Endothelial cell of umbilical vein (primary cell): ENCODE data around the gene FLRT2. TPM values are rescaled to one million over a fixed set of nuclear protein-coding genes. Genes with fewer than 3 reads are reported as not detected.

ENCODE experiments used
- BruUV-seq: library from RNA; stranded (reverse); fragments of 400-500 nt; replicated peaks from 2 replicates; lab custom pipeline; 2021; lab: Mats Ljungman, UMichigan
- CTCF ChIA-PET: fragments of 300-600, 350-600 bp; sonication (Branson Sonifier 250); formaldehyde crosslinking; loops from one replicate; lab custom pipeline; 2021; ENCODE audit warnings: antibody characterized with exemption, inconsistent platforms; lab: Charles Lee
- POLR2A ChIA-PET: fragments of 300-600, 350-600 bp; sonication (Branson Sonifier 250); formaldehyde crosslinking; loops from one replicate; lab custom pipeline; 2021; ENCODE audit warnings: antibody characterized with exemption, inconsistent platforms; lab: Charles Lee
- DNase-seq: peaks from one replicate; pipeline ENCODE4 v3.0.0-alpha.2; 2011; ENCODE audit warnings: low read depth, low spot score
- FAIRE-seq: peaks from 2 replicates; lab custom pipeline; 2011; peaks lifted over from hg19 to GRCh38; lab: Jason Lieb, UNC
- H2AFZ ChIP-seq: 2 replicates; pipeline ENCODE4 v1.6.0; 2012; ENCODE audit warnings: low read depth, low read length, control low read depth, inconsistent platforms
- H3K27ac ChIP-seq: 2 replicates; pipeline ENCODE4 v1.5.1; 2011; ENCODE audit warnings: low read depth, mild to moderate bottlenecking, control low read depth, low read length, moderate library complexity; ENCODE audit not compliant: insufficient read depth
- H3K27me3 ChIP-seq, 2 experiments: 2 replicates each; pipeline versions ENCODE4 v1.6.0 to v1.6.1; 2011; ENCODE audit warnings: low read length in 2 of 2, mixed read lengths in 1 of 2; ENCODE audit not compliant: control insufficient read depth in 2 of 2, insufficient read depth in 2 of 2
- H3K36me3 ChIP-seq, 2 experiments: 2 replicates in 1 of 2; 3 replicates in 1 of 2; pipeline ENCODE4 v1.5.1; 2011; ENCODE audit warnings: low read length in 2 of 2, mild to moderate bottlenecking in 1 of 2, moderate library complexity in 1 of 2; ENCODE audit not compliant: control insufficient read depth in 2 of 2, insufficient read depth in 2 of 2; ENCODE audit errors: extremely low read depth in 1 of 2
- H3K4me1 ChIP-seq: 3 replicates; pipeline ENCODE4 v1.5.1; 2011; ENCODE audit warnings: mild to moderate bottlenecking, low read length; ENCODE audit not compliant: control insufficient read depth, insufficient read depth; ENCODE audit errors: extremely low read depth
- H3K4me2 ChIP-seq: 2 replicates; pipeline ENCODE4 v1.6.1; 2011; ENCODE audit warnings: low read length, control low read depth, mixed read lengths; ENCODE audit not compliant: insufficient read depth
- H3K4me3 ChIP-seq, 3 experiments: fragments of 200-600 bp in 1 of 3; sonication (generic), shearing (Covaris generic) in 1 of 3; replicated peaks in 1 of 3; 2 replicates each; pipeline ENCODE4 v1.5.1; 2011 to 2016; ENCODE audit warnings: control low read depth in 3 of 3, low read length in 3 of 3, mild to moderate bottlenecking in 2 of 3, inconsistent platforms in 1 of 3, low read depth in 1 of 3, moderate library complexity in 1 of 3; ENCODE audit not compliant: insufficient read depth in 1 of 3
- H3K79me2 ChIP-seq: 2 replicates; pipeline ENCODE4 v1.6.0; 2012; ENCODE audit warnings: low read length, inconsistent platforms; ENCODE audit not compliant: control insufficient read depth, insufficient read depth
- H3K9ac ChIP-seq: replicated peaks from 2 replicates; pipeline ENCODE3; 2011; ENCODE audit warnings: low read length, control low read depth; ENCODE audit not compliant: insufficient read depth; ENCODE audit errors: extremely low read depth
- H3K9me1 ChIP-seq: replicated peaks from 3 replicates; pipeline ENCODE4 v1.6.0; 2011; ENCODE audit warnings: mild to moderate bottlenecking, low read length; ENCODE audit not compliant: control insufficient read depth, insufficient read depth; ENCODE audit errors: extremely low read depth
- H3K9me3 ChIP-seq: replicated peaks from 2 replicates; pipeline ENCODE4 v1.5.1; 2012; ENCODE audit warnings: low read length, inconsistent platforms; ENCODE audit not compliant: control insufficient read depth, insufficient read depth
- H4K20me1 ChIP-seq: replicated peaks from 2 replicates; pipeline ENCODE3; 2011; ENCODE audit warnings: mild to moderate bottlenecking, low read length; ENCODE audit not compliant: control insufficient read depth, insufficient read depth; ENCODE audit errors: extremely low read depth
- CTCF ChIP-seq, 2 donors: IDR thresholded peaks; 1 replicate in 1 of 2; 2 replicates in 1 of 2; pipeline ENCODE4 v1.5.1; 2011; ENCODE audit warnings: low read length in 2 of 2, mild to moderate bottlenecking in 2 of 2, moderate library complexity in 2 of 2, control low read depth in 1 of 2, inconsistent platforms in 1 of 2, low read depth in 1 of 2; ENCODE audit not compliant: insufficient read depth in 1 of 2; ENCODE audit errors: extremely low read depth in 1 of 2
- EZH2 ChIP-seq: IDR thresholded peaks from 2 replicates; pipeline ENCODE4 v1.6.1; 2012; ENCODE audit warnings: borderline replicate concordance, low read depth, mild to moderate bottlenecking, moderate library complexity, low read length, inconsistent platforms; ENCODE audit not compliant: severe bottlenecking
- FOS ChIP-seq: IDR thresholded peaks from 2 replicates; pipeline ENCODE4 v1.6.1; 2011; ENCODE audit warnings: mild to moderate bottlenecking, low read length, moderate library complexity, borderline replicate concordance; ENCODE audit not compliant: insufficient read depth
- GATA2 ChIP-seq: IDR thresholded peaks from 2 replicates; pipeline ENCODE4 v1.7.0; 2011; ENCODE audit warnings: low read depth, mild to moderate bottlenecking, moderate library complexity, mixed read lengths, low read length; ENCODE audit not compliant: insufficient read length, insufficient read depth
- JUN ChIP-seq: IDR thresholded peaks from 2 replicates; pipeline ENCODE4 v1.6.1; 2011; ENCODE audit warnings: borderline replicate concordance, low read depth; ENCODE audit not compliant: insufficient read length, insufficient read depth
- MAX ChIP-seq: IDR thresholded peaks from 2 replicates; pipeline ENCODE4 v1.6.1; 2011; ENCODE audit not compliant: insufficient read depth, insufficient read length
- MYC ChIP-seq: IDR thresholded peaks from one replicate; pipeline ENCODE4 v1.6.1; 2011; ENCODE audit warnings: mild to moderate bottlenecking, low read depth, low read length
- POLR2A ChIP-seq: IDR thresholded peaks from 2 replicates; pipeline ENCODE4 v1.6.1; 2012; ENCODE audit warnings: low read depth, mild to moderate bottlenecking, control low read depth, low read length
- POLR2AphosphoS5 ChIP-seq: IDR thresholded peaks from 2 replicates; pipeline ENCODE4 v1.6.1; 2012; ENCODE audit warnings: low read depth, mild to moderate bottlenecking, control low read depth, low read length, moderate library complexity; ENCODE audit not compliant: insufficient read depth
- dilution Hi-C: fragments of 300-500 bp; cut with MboI; formaldehyde crosslinking; loops from one replicate; pipeline ENCODE4 v1.15.0; 2019; ENCODE audit warnings: low sequenced_read_pairs; ENCODE audit not compliant: extremely low pct_ligation_motif_present
- intact Hi-C: fragments of 100-400 bp; cut with micrococcal nuclease; formaldehyde crosslinking; loops from one replicate; pipeline ENCODE4 v1.10.0; 2022
- polyA plus RNA-seq, 4 experiments: library from polyadenylated mRNA; depleted of rRNA in 3 of 4; stranded (reverse) in 3 of 4; unstranded in 1 of 4; fragments of >200 nt; gene quantifications; 2 replicates each; pipeline versions ENCODE4 v1.2.1 to v1.2.3, GENCODE V29; 2011 to 2012; ENCODE audit warnings: missing spikeins in 1 of 4
- total RNA-seq: library from RNA; stranded (reverse); gene quantifications from 2 replicates; pipeline ENCODE4 v1.2.3, GENCODE V29; 2021

The FLRT2 gene
- total and polyA plus RNA-seq, 2 donors (not counting 3 experiments of a cell fraction or from before 2014, with no cell fraction given), result 202 to 229 TPM

- Histone ChIP-seq H3K27ac (peak overlapping the region; percentile 59), H3K4me1 (peaks cover 31% of the 10 kb centered on the region), H3K9me1 (no peaks in the 10 kb centered on the region), H3K4me2 (peak overlapping the region; percentile 97), H2AFZ (peak overlapping the region; percentile 56), H3K9me3 (no peaks in the 10 kb centered on the region), H3K79me2 (peaks cover 62% of the 10 kb centered on the region), H3K36me3 (peaks cover 0 to 2% of the 10 kb centered on the region in 2 experiments), H3K9ac (peak overlapping the region; percentile 97), H4K20me1 (peaks cover 14% of the 10 kb centered on the region), H3K4me3 (peak overlapping the region; percentile 69 to 94 (median 93)), H3K27me3 (no peaks in the 10 kb centered on the region)
- TF ChIP-seq MYC, result no peak
- TF ChIP-seq MAX, result no peak
- no peak for TF ChIP-seq FOS
- TF ChIP-seq GATA2, result no peak
- TF ChIP-seq POLR2A, result no peak
- no peak for TF ChIP-seq CTCF (IDR thresholded peaks at IDR 0.05; ENCODE audit: extremely low read depth in 1 of 2, insufficient read depth in 1 of 2, low read depth in 1 of 2, low read length in 2 of 2)
- no peak for TF ChIP-seq EZH2
- TF ChIP-seq JUN, result no peak
- TF ChIP-seq POLR2AphosphoS5, result no peak
- BruUV-seq, result no TSS peak
- no peak for FAIRE-seq
- intact Hi-C loops (loop anchor here (10.0 kb wide), 2 partner anchors 911 to 1411 kb away; no protein-coding TSS in a partner anchor), dilution Hi-C loops (no loop called here)
- CTCF ChIA-PET, result interaction anchor here (1.1 to 4.0 kb wide), 4 partner anchors 63 to 521 kb away, joined by 4 to 23 read pairs (median 10); no protein-coding TSS in a partner anchor
- POLR2A ChIA-PET, result interaction anchor here (0.6 to 0.7 kb wide), 3 partner anchors 58 to 294 kb away, joined by 4 to 6 read pairs (median 5); no protein-coding TSS in a partner anchor
- DNase-seq, result peak; percentile 56
These were observed 5.4 kb downstream of the FLRT2 start for GRCh38 chr14:85535321-85535720.
